Ovary (tissue), 9 donors: Measurements from ENCODE around the gene PTF1A. TPM values are rescaled to one million over a fixed set of nuclear protein-coding genes. Genes with fewer than 3 reads are reported as not detected.
"Not testable (repeated sequence)": the region's sequence is repeated elsewhere in the genome, so short reads cannot be mapped to it uniquely, and the experiment has no call there.

ENCODE experiments used
- DNase-seq, 5 donors: peaks; one replicate each; pipeline ENCODE4 v3.0.0-alpha.2; 2019 to 2020
- H3K27ac ChIP-seq, 2 donors: fragments of 200-600 bp; one replicate each; pipeline versions ENCODE4 v1.5.1 to v1.8.0; 2019 to 2022
- H3K27me3 ChIP-seq: fragments of 200-600 bp; one replicate; pipeline ENCODE4 v1.8.0; 2022
- H3K36me3 ChIP-seq: fragments of 200-600 bp; sonication (generic); one replicate; pipeline ENCODE4 v1.5.1; 2019
- H3K4me1 ChIP-seq: one replicate; pipeline ENCODE4 v1.8.1; 2013; ENCODE audit warnings: mild to moderate bottlenecking, moderate library complexity; ENCODE audit not compliant: insufficient read depth
- H3K4me3 ChIP-seq: fragments of 200-600 bp; sonication (generic); one replicate; pipeline ENCODE4 v1.5.1; 2017
- H3K9me3 ChIP-seq, 2 donors: fragments of 200-600 bp in 1 of 2; sonication (generic) in 1 of 2; one replicate each; pipeline versions ENCODE4 v1.5.1 to v1.8.1; 2013 to 2019; ENCODE audit warnings: mild to moderate bottlenecking in 1 of 2, moderate library complexity in 1 of 2
- EP300 ChIP-seq: sonication (generic); formaldehyde crosslinking; IDR thresholded peaks from one replicate; pipeline ENCODE4 v1.6.1; 2017; ENCODE audit warnings: antibody characterized with exemption
- POLR2A ChIP-seq: fragments of 450-650 bp; IDR thresholded peaks from one replicate; pipeline ENCODE4 v1.6.1; 2017; ENCODE audit warnings: antibody characterized with exemption, mild to moderate bottlenecking, moderate library complexity
- WGBS, 3 donors: extraction: QIAGEN DNeasy Blood & Tissue Kit in 1 of 3; methylation state at CpG; one replicate each; pipeline versions ENCODE4 v1.1.5 to v1.1.7; 2013 to 2017; 5-methylcytosine and 5-hydroxymethylcytosine counted together
- intact Hi-C, 4 donors: fragments of 100-400 bp; cut with DNase I; formaldehyde crosslinking; loops; one replicate each; pipeline versions ENCODE4 v1.11.0 to v1.15.1; 2022 to 2023
- polyA plus RNA-seq, 2 donors: library from polyadenylated mRNA; stranded (reverse); fragments of 200-250 nt in 1 of 2; fragments of 350-450 nt in 1 of 2; fragmentation: Illumina TruSeq in 1 of 2; extraction: RNeasy Lipid Tissue Mini Kit (QIAGEN cat#74804) in 1 of 2; gene quantifications; one replicate each; pipeline ENCODE4 v1.2.3, GENCODE V29; 2013 to 2014
- small RNA-seq: library from RNA; depleted of rRNA; stranded (forward); fragments of <200 nt; gene quantifications from one replicate; pipeline ENCODE3, GENCODE V24; 2016
- total RNA-seq, 7 donors: library from RNA; depleted of rRNA in 2 of 7; stranded (reverse); fragments of >200 nt in 2 of 7; fragmentation: NEBNext Ultra II Directional in 3 of 7; extraction: Animal tissue kit (Norgen Biotek cat#: 25700) in 3 of 7; gene quantifications; one replicate each; pipeline versions ENCODE4 v1.1.0 to v1.2.4, GENCODE V29; 2016 to 2023
- TF ChIP-seq, protein P1 (sequence below), 3 donors: fragments of 450-650 bp in 2 of 3; fragments of 200-600 bp in 1 of 3; IDR thresholded peaks; one replicate each; pipeline versions ENCODE4 v1.5.1 to v1.8.0; 2016 to 2022; ENCODE audit warnings: antibody characterized with exemption in 3 of 3, mild to moderate bottlenecking in 1 of 3
- donor health status: DM: no; HTN: no; CAD: no; lungs with moderate emphysema.
- donor health status: DM: no; HTN: no; CAD: no.
- donor health status: Bipolar disorder and iron deficiency.
- donor health status: DM: yes; HTN: yes; CAD: no.
- donor health status: DM: no; HTN: no; CAD: no.
- donor health status: DM: yes; HTN: yes; CAD: no.

The PTF1A gene
- total and polyA plus RNA-seq, 9 donors, result not detected

DNA sequence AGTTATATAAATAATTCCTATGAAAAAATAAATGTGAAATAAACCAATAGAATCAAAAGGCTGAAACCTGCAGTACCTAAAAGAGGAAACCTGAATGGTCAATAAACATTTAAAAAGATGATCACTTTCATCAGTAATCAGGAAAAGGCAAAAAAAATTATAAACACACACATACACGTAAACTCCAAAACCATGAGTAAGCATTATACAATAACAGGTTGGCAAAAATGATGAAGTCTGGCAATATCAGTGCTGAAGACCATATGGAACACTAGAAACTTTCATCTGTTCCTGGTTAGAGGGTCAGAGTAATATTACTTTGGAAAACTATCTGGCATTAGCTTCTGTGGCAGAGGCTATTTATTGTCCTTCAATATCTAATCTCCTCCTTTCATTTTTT lies 38.5 kb downstream of the PTF1A start:
- Histone ChIP-seq H3K9me3 (no peaks in the 10 kb centered on the region), H3K27me3 (no peaks in the 10 kb centered on the region), H3K27ac (no peak overlapping the region), H3K36me3 (no peaks in the 10 kb centered on the region), H3K4me3 (no peak overlapping the region), H3K4me1 (no peaks in the 10 kb centered on the region)
- DNase-seq, result no peak
- TF ChIP-seq, protein P1, sequence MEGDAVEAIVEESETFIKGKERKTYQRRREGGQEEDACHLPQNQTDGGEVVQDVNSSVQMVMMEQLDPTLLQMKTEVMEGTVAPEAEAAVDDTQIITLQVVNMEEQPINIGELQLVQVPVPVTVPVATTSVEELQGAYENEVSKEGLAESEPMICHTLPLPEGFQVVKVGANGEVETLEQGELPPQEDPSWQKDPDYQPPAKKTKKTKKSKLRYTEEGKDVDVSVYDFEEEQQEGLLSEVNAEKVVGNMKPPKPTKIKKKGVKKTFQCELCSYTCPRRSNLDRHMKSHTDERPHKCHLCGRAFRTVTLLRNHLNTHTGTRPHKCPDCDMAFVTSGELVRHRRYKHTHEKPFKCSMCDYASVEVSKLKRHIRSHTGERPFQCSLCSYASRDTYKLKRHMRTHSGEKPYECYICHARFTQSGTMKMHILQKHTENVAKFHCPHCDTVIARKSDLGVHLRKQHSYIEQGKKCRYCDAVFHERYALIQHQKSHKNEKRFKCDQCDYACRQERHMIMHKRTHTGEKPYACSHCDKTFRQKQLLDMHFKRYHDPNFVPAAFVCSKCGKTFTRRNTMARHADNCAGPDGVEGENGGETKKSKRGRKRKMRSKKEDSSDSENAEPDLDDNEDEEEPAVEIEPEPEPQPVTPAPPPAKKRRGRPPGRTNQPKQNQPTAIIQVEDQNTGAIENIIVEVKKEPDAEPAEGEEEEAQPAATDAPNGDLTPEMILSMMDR (IDR thresholded peaks at IDR 0.05), result no peak
- TF ChIP-seq POLR2A, result no peak
- TF ChIP-seq EP300, result no peak
- intact Hi-C loops, result no loop called here
- 79 to 80% (median 79%) methylated on average over 1 of the region's 1 CpG for WGBS, 3 donors

DNA sequence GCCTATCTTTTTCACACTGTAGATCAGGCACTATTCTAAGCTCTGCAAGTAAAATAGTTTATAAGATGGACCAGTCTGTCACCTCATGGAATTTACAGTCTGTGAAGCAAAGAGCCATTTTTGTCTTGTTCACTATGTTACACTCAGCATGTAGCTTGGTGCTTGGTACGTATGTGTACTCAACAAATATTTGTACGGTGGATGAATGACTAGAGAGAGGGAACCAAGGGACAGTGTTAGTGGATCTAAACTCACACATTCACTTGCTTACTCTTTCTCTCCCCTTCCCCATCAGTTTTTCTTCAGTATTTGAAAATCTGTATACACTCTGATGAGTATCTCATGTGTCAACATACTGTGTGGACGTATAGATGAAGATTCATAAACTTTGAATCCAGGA lies 45.9 kb downstream of the PTF1A start:
- no peaks in the 10 kb centered on the region for H3K4me1 ChIP-seq
- no peaks in the 10 kb centered on the region for H3K36me3 ChIP-seq
- DNase-seq, result no peak
- no peak for TF ChIP-seq EP300
- TF ChIP-seq, protein P1 (IDR thresholded peaks at IDR 0.05), result no peak
- TF ChIP-seq POLR2A, result no peak
- H3K9me3 ChIP-seq, result no peaks in the 10 kb centered on the region
- 68 to 75% (median 74%) methylated on average over 3 of the region's 3 CpGs for WGBS, 3 donors
- H3K27ac ChIP-seq, result no peak overlapping the region
- intact Hi-C loops, result no loop called here
- H3K4me3 ChIP-seq, result no peak overlapping the region
- no peaks in the 10 kb centered on the region for H3K27me3 ChIP-seq

DNA sequence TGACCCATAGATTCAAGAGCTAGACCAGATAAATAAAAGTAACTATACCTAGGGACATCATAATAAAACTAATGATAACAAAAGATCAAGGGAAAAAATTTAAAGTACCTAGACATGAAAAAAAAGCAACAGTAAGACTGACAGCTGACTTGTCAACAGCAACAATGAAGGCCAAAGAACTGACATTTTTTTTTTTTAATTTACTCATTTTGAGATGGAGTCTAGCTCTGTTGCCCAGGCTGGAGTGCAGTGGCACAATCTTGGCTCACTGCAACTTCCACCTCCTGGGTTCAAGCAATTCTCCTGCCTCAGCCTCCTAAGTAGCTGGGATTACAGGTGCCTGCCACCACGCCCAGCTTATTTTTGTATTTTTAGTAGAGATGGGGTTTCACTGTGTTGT lies 49.7 kb downstream of the PTF1A start:
- 69 to 96% (median 84%) methylated on average over 1 of the region's 1 CpG for WGBS, 3 donors
- intact Hi-C loops, H3K36me3 ChIP-seq, H3K4me1 ChIP-seq, H3K27me3 ChIP-seq, H3K4me3 ChIP-seq, H3K9me3 ChIP-seq, H3K27ac ChIP-seq, DNase-seq: not testable (repeated sequence)

Small RNA genes within 50 kb of the gene (small RNA-seq; reads per million reads assigned to genes)
- gene RF00561, result not detected

Other genes with a start within 250 kb of the PTF1A start
- 10 to 100 TPM; 16.5 to 35.8 (median 33.1) TPM for gene MSRB2, start 96.7 kb upstream of the PTF1A start, total RNA-seq
- gene MSRB2, start 96.7 kb upstream of the PTF1A start, polyA plus RNA-seq, result 10 to 100 TPM; 16.5 to 37.1 TPM
- gene C10orf67, start 152.5 kb downstream of the PTF1A start, total RNA-seq, result 1 to 10 TPM in 1 of 7 donors, under 1 TPM in 6; 0.13 to 1.0 (median 0.35) TPM
- gene C10orf67, start 152.5 kb downstream of the PTF1A start, polyA plus RNA-seq, result under 1 TPM; 0.08 to 0.25 TPM
- gene OTUD1, start 246.8 kb downstream of the PTF1A start, total RNA-seq, result 10 to 100 TPM; 13.3 to 23.9 (median 19.9) TPM
- 10 to 100 TPM; 14.5 to 16.3 TPM for gene OTUD1, start 246.8 kb downstream of the PTF1A start, polyA plus RNA-seq